GM18861 (cell line): Measurements from ENCODE around the gene PDK2.

ENCODE experiments used
- ATAC-seq: cut with Tn5 transposase; IDR thresholded peaks from one replicate; pipeline ENCODE4 v1.9.1; 2021; ENCODE audit not compliant: unreplicated experiment

PDK2 gene

GRCh38 chr17:50149091-50149416 lies 53.9 kb downstream of the PDK2 start:
- ATAC-seq, result no peak

DNA sequence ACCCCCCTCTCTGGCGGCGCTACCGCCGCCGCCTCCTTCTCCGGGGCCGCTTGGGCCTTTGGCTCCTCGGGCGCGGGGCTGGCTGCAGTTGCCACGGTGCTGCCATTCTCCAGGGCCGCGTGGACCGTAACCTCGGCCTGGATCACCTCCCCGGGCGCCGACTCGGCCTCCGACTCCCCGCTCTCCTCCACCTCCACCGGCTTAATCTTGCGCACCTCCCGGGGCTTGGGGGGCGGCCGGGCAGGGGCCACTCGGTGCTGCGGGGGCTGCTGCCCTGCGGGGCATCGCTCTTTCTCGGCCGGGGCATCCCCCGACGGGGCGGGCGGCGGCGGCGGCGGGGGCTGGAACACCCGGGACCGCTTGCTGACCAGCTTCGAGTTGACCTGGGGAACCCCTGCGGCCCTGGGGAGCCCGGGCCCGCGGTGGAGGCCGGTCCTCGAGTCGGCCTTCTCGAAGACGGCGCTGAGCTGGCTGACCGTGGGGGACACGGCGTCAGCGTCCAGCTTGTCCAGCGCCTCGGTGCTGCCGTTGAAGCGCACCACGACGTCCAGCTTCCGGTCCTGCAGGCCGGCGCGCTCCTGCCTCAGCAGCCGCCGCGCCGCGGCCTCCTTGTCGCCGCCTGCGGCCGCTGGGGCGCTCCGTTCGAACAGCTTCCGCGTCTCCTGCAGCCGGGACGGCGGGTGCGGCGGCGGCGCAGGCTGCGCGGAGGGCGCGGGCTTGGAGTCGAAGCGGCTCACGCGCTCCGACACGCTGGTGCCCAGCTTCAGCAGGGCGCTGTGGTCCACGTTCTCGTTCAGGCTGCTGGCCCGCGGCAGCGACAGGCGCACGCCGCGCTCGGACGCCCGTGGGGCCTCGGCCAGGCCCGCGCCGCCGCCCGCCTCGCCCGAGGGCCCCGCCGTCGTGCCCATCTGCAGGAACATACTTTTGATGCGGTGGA lies 54.5 kb downstream of the PDK2 start:
- no peak for ATAC-seq

GRCh38 chr17:50150354-50151040 lies 55.3 kb downstream of the PDK2 start, which contains the start of gene PPP1R9B:
Gene PPP1R9B, minus strand, starts transcription at chr17:50150677. Its CDS starts 164 bp downstream, at chr17:50150513.
- no peak for ATAC-seq

GRCh38 chr17:50151041-50151936 lies 56.1 kb downstream of the PDK2 start:
- peak; percentile 35 for ATAC-seq

- no peak for ATAC-seq
Observed at GRCh38 chr17:50151937-50152547, 56.9 kb downstream of the PDK2 start.

DNA sequence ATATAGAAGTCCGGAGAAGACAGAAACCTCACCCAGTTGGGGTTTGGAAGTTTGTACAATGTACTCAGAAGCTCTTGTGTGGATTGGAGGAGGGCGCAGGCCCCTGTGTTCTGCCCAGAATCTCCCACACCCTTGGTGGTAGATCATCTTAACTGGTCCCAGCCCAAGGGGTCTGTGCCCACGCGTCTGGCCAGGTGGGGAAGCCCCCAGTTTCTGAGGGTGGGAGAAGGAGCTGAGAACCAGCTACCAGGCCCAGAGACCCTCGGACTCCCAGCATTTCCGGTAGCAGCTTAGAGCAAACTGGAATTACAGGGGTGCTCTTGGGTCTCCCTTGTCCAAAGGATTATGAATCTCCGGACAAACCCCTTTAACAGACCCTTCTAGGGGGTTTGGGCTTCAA lies 57.6 kb downstream of the PDK2 start:
- ATAC-seq, result no peak

GRCh38 chr17:50153650-50154575 lies 58.8 kb downstream of the PDK2 start:
- no peak for ATAC-seq

- ATAC-seq, result no peak
Observed at GRCh38 chr17:50154604-50155003, 59.5 kb downstream of the PDK2 start.

- no peak for ATAC-seq
Observed at GRCh38 chr17:50155115-50155819, 60.1 kb downstream of the PDK2 start.

- ATAC-seq, result no peak
Observed at GRCh38 chr17:50157891-50158290, 62.7 kb downstream of the PDK2 start.

- ATAC-seq, result peak; percentile 70
Observed at GRCh38 chr17:50161023-50161910, 66.1 kb downstream of the PDK2 start.
